Neural cell (in vitro differentiated cells): Measurements from ENCODE around the gene CTSO. TPM values are rescaled to one million over a fixed set of nuclear protein-coding genes. Genes with fewer than 3 reads are reported as not detected.

Source experiments
- H2AFZ ChIP-seq: fragments of 200-600, 300-800 bp; sonication (generic), shearing (Covaris generic); 2 replicates; pipeline ENCODE4 v1.6.0; 2014; ENCODE audit warnings: low read depth, mild to moderate bottlenecking, antibody characterized with exemption, low read length, moderate library complexity
- H3F3A ChIP-seq: fragments of 200-600 bp; shearing (Covaris generic); 2 replicates; pipeline ENCODE4 v1.6.1; 2016; ENCODE audit warnings: mild to moderate bottlenecking, moderate library complexity, mixed read lengths, antibody characterized with exemption, low read length; ENCODE audit not compliant: insufficient read depth, poor library complexity, severe bottlenecking
- H3K27ac ChIP-seq: fragments of 200-600, 300-800 bp; sonication (generic), shearing (Covaris generic); 2 replicates; pipeline ENCODE4 v1.5.1; 2014; ENCODE audit warnings: mild to moderate bottlenecking, low read length, moderate library complexity
- H3K27me3 ChIP-seq: fragments of 300-800, 200-600 bp; sonication (generic), shearing (Covaris generic); 2 replicates; pipeline ENCODE4 v1.6.0; 2014; ENCODE audit warnings: mild to moderate bottlenecking, low read depth, low read length, moderate library complexity; ENCODE audit not compliant: insufficient read depth
- H3K36me3 ChIP-seq: fragments of 300-800, 200-600 bp; sonication (generic), shearing (Covaris generic); 2 replicates; pipeline ENCODE4 v1.5.1; 2014; ENCODE audit warnings: mild to moderate bottlenecking, antibody characterized with exemption, low read length, moderate library complexity; ENCODE audit not compliant: insufficient read depth
- H3K4me2 ChIP-seq: fragments of 300-800, 200-600 bp; sonication (generic), shearing (Covaris generic); 2 replicates; pipeline ENCODE4 v1.6.0; 2014; ENCODE audit warnings: mild to moderate bottlenecking, low read length
- H3K4me3 ChIP-seq: fragments of 300-800, 200-600 bp; sonication (generic), shearing (Covaris generic); 2 replicates; pipeline ENCODE4 v1.5.1; 2014; ENCODE audit warnings: mild to moderate bottlenecking, low read length, moderate library complexity
- H3K79me2 ChIP-seq: fragments of 200-600 bp; shearing (Covaris generic); replicated peaks from 2 replicates; pipeline ENCODE4 v1.6.0; 2014; ENCODE audit warnings: mild to moderate bottlenecking, low read length, moderate library complexity; ENCODE audit not compliant: insufficient read depth
- H3K9ac ChIP-seq: fragments of 300-800, 200-600 bp; sonication (generic), shearing (Covaris generic); 2 replicates; pipeline ENCODE4 v1.6.1; 2016; ENCODE audit warnings: mild to moderate bottlenecking, low read length, mixed read lengths
- H3K9me2 ChIP-seq: fragments of 200-600 bp; shearing (Covaris generic); 2 replicates; pipeline ENCODE4 v1.6.1; 2016; ENCODE audit warnings: mild to moderate bottlenecking, low read length, mixed read lengths; ENCODE audit not compliant: insufficient read depth
- H3K9me3 ChIP-seq: fragments of 200-600, 300-800 bp; sonication (generic), shearing (Covaris generic); 2 replicates; pipeline ENCODE4 v1.6.1; 2016; ENCODE audit warnings: mild to moderate bottlenecking, mixed run types, low read length, moderate library complexity, mixed read lengths
- H4K20me1 ChIP-seq: fragments of 200-600 bp; shearing (Covaris generic); 2 replicates; pipeline ENCODE4 v1.6.1; 2016; ENCODE audit warnings: mild to moderate bottlenecking, mixed run types; ENCODE audit not compliant: insufficient read depth
- EP300 ChIP-seq: fragments of 450-650 bp; conservative IDR thresholded peaks from 2 replicates; pipeline ENCODE4 v1.6.1; 2014; ENCODE audit warnings: antibody characterized with exemption, mild to moderate bottlenecking, moderate library complexity; ENCODE audit not compliant: poor library complexity, severe bottlenecking
- EZH2 ChIP-seq: fragments of 200-600, 300-800 bp; shearing (Covaris generic), sonication (generic); IDR thresholded peaks from 2 replicates; pipeline ENCODE4 v1.6.1; 2014; ENCODE audit warnings: antibody characterized with exemption, low read length, borderline replicate concordance, mild to moderate bottlenecking; ENCODE audit not compliant: insufficient read depth, poor library complexity, severe bottlenecking
- MXI1 ChIP-seq: fragments of 450-650 bp; conservative IDR thresholded peaks from 2 replicates; pipeline ENCODE4 v1.6.1; 2014; ENCODE audit warnings: antibody characterized with exemption, mild to moderate bottlenecking; ENCODE audit not compliant: poor library complexity, severe bottlenecking
- POLR2AphosphoS5 ChIP-seq: IDR thresholded peaks from 2 replicates; pipeline ENCODE4 v1.6.1; 2012
- RAD21 ChIP-seq: fragments of 450-650 bp; conservative IDR thresholded peaks from 2 replicates; pipeline ENCODE4 v1.6.1; 2014; ENCODE audit warnings: antibody characterized with exemption, mild to moderate bottlenecking, moderate library complexity
- SMC3 ChIP-seq: fragments of 450-650 bp; conservative IDR thresholded peaks from 2 replicates; pipeline ENCODE4 v1.6.1; 2014; ENCODE audit warnings: antibody characterized with exemption, mild to moderate bottlenecking, moderate library complexity; ENCODE audit not compliant: poor library complexity
- TAF1 ChIP-seq: IDR thresholded peaks from 2 replicates; pipeline ENCODE4 v1.6.1; 2012; ENCODE audit warnings: low read depth
- polyA plus RNA-seq: library from polyadenylated mRNA; depleted of rRNA; stranded (reverse); fragments of >200 nt; gene quantifications from 2 replicates; pipeline ENCODE4 v1.2.3, GENCODE V29; 2014
- TF ChIP-seq, protein P1 (sequence below): fragments of 450-650 bp; IDR thresholded peaks from 2 replicates; pipeline ENCODE4 v1.5.1; 2014; ENCODE audit warnings: antibody characterized with exemption, mild to moderate bottlenecking, moderate library complexity; ENCODE audit not compliant: poor library complexity, severe bottlenecking
- TF ChIP-seq, protein P2 (sequence below): IDR thresholded peaks from 2 replicates; pipeline ENCODE4 v1.6.1; 2012; ENCODE audit warnings: borderline replicate concordance

Gene CTSO
- polyA plus RNA-seq, 1 donor from 2014 or later, result 0.16 TPM

DNA sequence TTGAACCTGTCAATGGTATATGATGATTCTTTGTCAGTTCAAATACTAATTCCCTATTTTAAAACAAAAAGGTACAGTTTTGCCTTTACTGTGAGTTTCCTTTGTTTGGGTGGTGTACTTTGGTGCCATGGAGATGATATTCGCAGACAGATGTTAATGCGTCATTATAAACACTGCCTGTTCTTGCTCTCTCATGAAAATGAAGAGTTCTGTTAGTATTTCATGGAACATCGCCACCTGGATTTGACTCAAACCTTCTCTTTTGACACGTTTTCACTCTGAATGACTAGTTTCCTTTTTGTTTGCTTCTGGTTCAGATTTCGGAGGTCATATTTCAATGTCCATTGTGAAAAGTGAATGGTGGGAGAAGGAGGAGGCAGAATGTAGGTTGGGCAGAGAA, 6.9 kb upstream of the CTSO start:
- Histone ChIP-seq H3K4me2 (no peak overlapping the region), H3K27ac (no peak overlapping the region), H3K79me2 (no peaks in the 10 kb centered on the region), H3K9me2 (no peaks in the 10 kb centered on the region), H2AFZ (no peak overlapping the region), H3K27me3 (no peaks in the 10 kb centered on the region), H3K9ac (no peak overlapping the region), H3K36me3 (no peaks in the 10 kb centered on the region), H3K4me3 (no peak overlapping the region), H3F3A (peaks cover 14% of the 10 kb centered on the region), H4K20me1 (no peaks in the 10 kb centered on the region), H3K9me3 (no peaks in the 10 kb centered on the region)
- no peak for TF ChIP-seq MXI1
- TF ChIP-seq SMC3, result no peak
- TF ChIP-seq TAF1, result no peak
- TF ChIP-seq, protein P1, sequence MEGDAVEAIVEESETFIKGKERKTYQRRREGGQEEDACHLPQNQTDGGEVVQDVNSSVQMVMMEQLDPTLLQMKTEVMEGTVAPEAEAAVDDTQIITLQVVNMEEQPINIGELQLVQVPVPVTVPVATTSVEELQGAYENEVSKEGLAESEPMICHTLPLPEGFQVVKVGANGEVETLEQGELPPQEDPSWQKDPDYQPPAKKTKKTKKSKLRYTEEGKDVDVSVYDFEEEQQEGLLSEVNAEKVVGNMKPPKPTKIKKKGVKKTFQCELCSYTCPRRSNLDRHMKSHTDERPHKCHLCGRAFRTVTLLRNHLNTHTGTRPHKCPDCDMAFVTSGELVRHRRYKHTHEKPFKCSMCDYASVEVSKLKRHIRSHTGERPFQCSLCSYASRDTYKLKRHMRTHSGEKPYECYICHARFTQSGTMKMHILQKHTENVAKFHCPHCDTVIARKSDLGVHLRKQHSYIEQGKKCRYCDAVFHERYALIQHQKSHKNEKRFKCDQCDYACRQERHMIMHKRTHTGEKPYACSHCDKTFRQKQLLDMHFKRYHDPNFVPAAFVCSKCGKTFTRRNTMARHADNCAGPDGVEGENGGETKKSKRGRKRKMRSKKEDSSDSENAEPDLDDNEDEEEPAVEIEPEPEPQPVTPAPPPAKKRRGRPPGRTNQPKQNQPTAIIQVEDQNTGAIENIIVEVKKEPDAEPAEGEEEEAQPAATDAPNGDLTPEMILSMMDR, result no peak
- no peak for TF ChIP-seq POLR2AphosphoS5
- TF ChIP-seq RAD21, result no peak
- no peak for TF ChIP-seq EP300
- no peak for TF ChIP-seq EZH2
- TF ChIP-seq, protein P2, sequence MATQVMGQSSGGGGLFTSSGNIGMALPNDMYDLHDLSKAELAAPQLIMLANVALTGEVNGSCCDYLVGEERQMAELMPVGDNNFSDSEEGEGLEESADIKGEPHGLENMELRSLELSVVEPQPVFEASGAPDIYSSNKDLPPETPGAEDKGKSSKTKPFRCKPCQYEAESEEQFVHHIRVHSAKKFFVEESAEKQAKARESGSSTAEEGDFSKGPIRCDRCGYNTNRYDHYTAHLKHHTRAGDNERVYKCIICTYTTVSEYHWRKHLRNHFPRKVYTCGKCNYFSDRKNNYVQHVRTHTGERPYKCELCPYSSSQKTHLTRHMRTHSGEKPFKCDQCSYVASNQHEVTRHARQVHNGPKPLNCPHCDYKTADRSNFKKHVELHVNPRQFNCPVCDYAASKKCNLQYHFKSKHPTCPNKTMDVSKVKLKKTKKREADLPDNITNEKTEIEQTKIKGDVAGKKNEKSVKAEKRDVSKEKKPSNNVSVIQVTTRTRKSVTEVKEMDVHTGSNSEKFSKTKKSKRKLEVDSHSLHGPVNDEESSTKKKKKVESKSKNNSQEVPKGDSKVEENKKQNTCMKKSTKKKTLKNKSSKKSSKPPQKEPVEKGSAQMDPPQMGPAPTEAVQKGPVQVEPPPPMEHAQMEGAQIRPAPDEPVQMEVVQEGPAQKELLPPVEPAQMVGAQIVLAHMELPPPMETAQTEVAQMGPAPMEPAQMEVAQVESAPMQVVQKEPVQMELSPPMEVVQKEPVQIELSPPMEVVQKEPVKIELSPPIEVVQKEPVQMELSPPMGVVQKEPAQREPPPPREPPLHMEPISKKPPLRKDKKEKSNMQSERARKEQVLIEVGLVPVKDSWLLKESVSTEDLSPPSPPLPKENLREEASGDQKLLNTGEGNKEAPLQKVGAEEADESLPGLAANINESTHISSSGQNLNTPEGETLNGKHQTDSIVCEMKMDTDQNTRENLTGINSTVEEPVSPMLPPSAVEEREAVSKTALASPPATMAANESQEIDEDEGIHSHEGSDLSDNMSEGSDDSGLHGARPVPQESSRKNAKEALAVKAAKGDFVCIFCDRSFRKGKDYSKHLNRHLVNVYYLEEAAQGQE, result no peak

- H3K27me3 ChIP-seq, result no peaks in the 10 kb centered on the region
- no peaks in the 10 kb centered on the region for H4K20me1 ChIP-seq
- H3K79me2 ChIP-seq, result no peaks in the 10 kb centered on the region
- no peaks in the 10 kb centered on the region for H3K9me3 ChIP-seq
- H3K9ac ChIP-seq, result no peak overlapping the region
- H3K4me3 ChIP-seq, result no peak overlapping the region
- peaks cover 20% of the 10 kb centered on the region for H3F3A ChIP-seq
- H3K27ac ChIP-seq, result no peak overlapping the region
- H3K9me2 ChIP-seq, result no peaks in the 10 kb centered on the region
- no peak for TF ChIP-seq RAD21
- no peak for TF ChIP-seq POLR2AphosphoS5
- TF ChIP-seq, protein P2, result no peak
- TF ChIP-seq, protein P1, result no peak
- no peak for TF ChIP-seq EZH2
- TF ChIP-seq EP300, result no peak
- H3K4me2 ChIP-seq, result no peak overlapping the region
- H2AFZ ChIP-seq, result no peak overlapping the region
- no peaks in the 10 kb centered on the region for H3K36me3 ChIP-seq
Measured at GRCh38 chr4:155959417-155959816, 5.8 kb upstream of the CTSO start.
